Lower leg skin (tissue), 4 donors: ENCODE results near the gene NAT8L. TPM values are rescaled to one million over a fixed set of nuclear protein-coding genes. Genes with fewer than 3 reads are reported as not detected.

Experiments used
- DNase-seq, 2 donors: peaks; one replicate each; pipeline ENCODE4 v3.0.0-alpha.2; 2019; ENCODE audit warnings: low spot score in 2 of 2
- H3K4me3 ChIP-seq: fragments of 200-600 bp; sonication (generic); 2 replicates; pipeline ENCODE4 v1.5.1; 2017; ENCODE audit warnings: mild to moderate bottlenecking, low read depth; ENCODE audit not compliant: poor library complexity, severe bottlenecking
- POLR2A ChIP-seq, 2 donors: fragments of 450-650 bp; IDR thresholded peaks; one replicate each; pipeline ENCODE4 v1.6.1; 2016 to 2017; ENCODE audit warnings: antibody characterized with exemption in 2 of 2, mild to moderate bottlenecking in 1 of 2, moderate library complexity in 1 of 2
- WGBS, 2 donors: methylation state at CpG; one replicate each; pipeline ENCODE4 v1.1.5; 2018; 5-methylcytosine and 5-hydroxymethylcytosine counted together
- intact Hi-C: fragments of 100-400 bp; cut with DNase I; formaldehyde crosslinking; loops from one replicate; pipeline ENCODE4 v1.15.0; 2023; ENCODE audit warnings: low total_unique reads
- total RNA-seq, 4 donors: library from RNA; depleted of rRNA; stranded (reverse); fragments of >200 nt; gene quantifications; one replicate each; pipeline ENCODE4 v1.1.0, GENCODE V29; 2016
- TF ChIP-seq, protein P1 (sequence below), 3 donors: fragments of 450-650 bp; IDR thresholded peaks; one replicate each; pipeline ENCODE4 v1.5.1; 2016; ENCODE audit warnings: antibody characterized with exemption in 3 of 3, mild to moderate bottlenecking in 3 of 3, moderate library complexity in 2 of 3

The NAT8L gene
- total RNA-seq, 4 donors from 2014 or later = 0.39 to 1.4 (median 0.97) TPM

DNA sequence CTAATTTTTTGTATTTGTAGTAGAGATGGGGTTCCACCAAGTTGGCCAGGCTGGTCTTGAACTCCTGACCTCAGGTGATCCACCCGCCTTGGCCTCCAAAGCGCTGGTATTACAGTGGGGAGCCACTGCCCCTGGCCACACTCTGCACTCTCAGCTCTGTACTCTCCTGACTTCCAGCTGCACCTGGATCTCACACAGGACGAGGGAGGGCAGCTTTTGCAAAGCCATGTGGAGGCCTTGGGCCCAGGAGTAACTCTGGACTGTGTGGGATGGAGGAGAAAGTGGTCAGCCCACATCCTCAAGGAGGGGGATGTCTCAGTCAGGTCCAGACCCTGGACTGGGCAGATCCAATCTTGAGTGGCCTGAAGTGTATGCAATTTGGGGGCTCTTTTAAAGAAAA is 23.0 kb downstream of the NAT8L start:
- H3K4me3 ChIP-seq = no peak overlapping the region
- intact Hi-C loops = no loop called here
- peak in 1 of 2 donors; percentile 53 for DNase-seq
- no peak for TF ChIP-seq POLR2A (IDR thresholded peaks at IDR 0.05)
- TF ChIP-seq, protein P1, sequence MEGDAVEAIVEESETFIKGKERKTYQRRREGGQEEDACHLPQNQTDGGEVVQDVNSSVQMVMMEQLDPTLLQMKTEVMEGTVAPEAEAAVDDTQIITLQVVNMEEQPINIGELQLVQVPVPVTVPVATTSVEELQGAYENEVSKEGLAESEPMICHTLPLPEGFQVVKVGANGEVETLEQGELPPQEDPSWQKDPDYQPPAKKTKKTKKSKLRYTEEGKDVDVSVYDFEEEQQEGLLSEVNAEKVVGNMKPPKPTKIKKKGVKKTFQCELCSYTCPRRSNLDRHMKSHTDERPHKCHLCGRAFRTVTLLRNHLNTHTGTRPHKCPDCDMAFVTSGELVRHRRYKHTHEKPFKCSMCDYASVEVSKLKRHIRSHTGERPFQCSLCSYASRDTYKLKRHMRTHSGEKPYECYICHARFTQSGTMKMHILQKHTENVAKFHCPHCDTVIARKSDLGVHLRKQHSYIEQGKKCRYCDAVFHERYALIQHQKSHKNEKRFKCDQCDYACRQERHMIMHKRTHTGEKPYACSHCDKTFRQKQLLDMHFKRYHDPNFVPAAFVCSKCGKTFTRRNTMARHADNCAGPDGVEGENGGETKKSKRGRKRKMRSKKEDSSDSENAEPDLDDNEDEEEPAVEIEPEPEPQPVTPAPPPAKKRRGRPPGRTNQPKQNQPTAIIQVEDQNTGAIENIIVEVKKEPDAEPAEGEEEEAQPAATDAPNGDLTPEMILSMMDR (IDR thresholded peaks at IDR 0.05) = no peak
- 80 to 91% methylated on average over 3 of the region's 3 CpGs for WGBS, 2 donors

DNA sequence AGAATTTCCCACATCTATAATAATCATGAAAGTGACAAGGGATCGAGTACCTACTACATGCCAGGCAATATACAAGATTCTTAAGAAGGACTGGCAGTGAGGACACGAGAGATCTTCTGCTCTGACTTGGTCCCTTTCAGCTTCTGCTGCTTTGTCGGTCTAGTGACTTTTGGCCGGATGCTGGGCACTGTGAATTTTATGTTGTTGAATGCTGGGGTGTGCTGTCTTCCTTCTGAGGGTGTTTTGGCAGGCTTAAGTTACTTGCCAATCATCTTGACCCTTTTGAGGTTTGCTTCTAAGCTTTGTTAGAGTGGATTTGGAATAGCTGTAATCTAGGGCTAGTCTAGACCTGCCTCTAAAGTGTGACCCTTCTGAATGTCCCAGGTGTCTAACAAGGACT is 23.5 kb downstream of the NAT8L start:
- H3K4me3 ChIP-seq = no peak overlapping the region

GRCh38 chr4:2083116-2083825 is 24.1 kb downstream of the NAT8L start:
- peak in 1 of 2 donors; percentile 81 for DNase-seq
- H3K4me3 ChIP-seq = no peak overlapping the region
- TF ChIP-seq, protein P1 (IDR thresholded peaks at IDR 0.05) = no peak
- no peak for TF ChIP-seq POLR2A (IDR thresholded peaks at IDR 0.05)
- 88% methylated on average over 15 of the region's 15 CpGs for WGBS, 2 donors
- intact Hi-C loops = no loop called here

More for the DNA sequence above, 23.5 kb downstream of the NAT8L start:
- 86 to 90% methylated on average over 4 of the region's 4 CpGs for WGBS, 2 donors
- no peak for TF ChIP-seq POLR2A (IDR thresholded peaks at IDR 0.05)
- TF ChIP-seq, protein P1 (IDR thresholded peaks at IDR 0.05) = no peak
- intact Hi-C loops = no loop called here
- no peak for DNase-seq

DNA sequence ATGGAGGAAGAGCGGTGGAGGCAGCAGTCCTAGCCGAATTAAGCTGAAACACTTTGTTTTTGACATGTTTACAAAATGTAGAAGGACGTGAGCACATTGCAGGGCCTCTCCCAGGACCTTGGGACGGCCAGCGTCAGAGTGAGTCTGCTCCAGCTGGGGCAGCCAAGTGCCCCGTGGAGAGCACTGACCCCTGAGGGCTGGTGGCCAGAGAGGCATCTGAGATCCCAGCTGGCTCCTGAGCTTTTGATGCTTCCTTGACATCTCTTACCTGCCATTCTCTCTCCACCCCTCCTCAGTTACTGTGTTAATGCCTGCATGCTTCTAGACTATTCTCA is 24.7 kb downstream of the NAT8L start:
- DNase-seq = no peak
- 84 to 85% methylated on average over 6 of the region's 6 CpGs for WGBS, 2 donors
- no peak overlapping the region for H3K4me3 ChIP-seq
- intact Hi-C loops = no loop called here
- TF ChIP-seq, protein P1 (IDR thresholded peaks at IDR 0.05) = no peak
- TF ChIP-seq POLR2A (IDR thresholded peaks at IDR 0.05) = no peak

GRCh38 chr4:2084316-2084715 is 25.2 kb downstream of the NAT8L start:
- H3K4me3 ChIP-seq = no peak overlapping the region
- TF ChIP-seq, protein P1 (IDR thresholded peaks at IDR 0.05) = no peak
- TF ChIP-seq POLR2A (IDR thresholded peaks at IDR 0.05) = no peak
- intact Hi-C loops = no loop called here
- 81 to 90% methylated on average over 13 of the region's 13 CpGs for WGBS, 2 donors
- peak in 1 of 2 donors; percentile 40 for DNase-seq

GRCh38 chr4:2085496-2085901 is 26.4 kb downstream of the NAT8L start:
- DNase-seq = peak in 1 of 2 donors; percentile 57
- WGBS, 2 donors = 89 to 98% methylated on average over 8 of the region's 8 CpGs
- intact Hi-C loops = no loop called here
- H3K4me3 ChIP-seq = no peak overlapping the region
- no peak for TF ChIP-seq POLR2A (IDR thresholded peaks at IDR 0.05)
- TF ChIP-seq, protein P1 (IDR thresholded peaks at IDR 0.05) = no peak
